H1 (cell line): ENCODE results near the gene OSMR.

Experiments
- ATF2 ChIP-seq: IDR thresholded peaks from 2 replicates; pipeline ENCODE4 v1.6.1; 2012; ENCODE audit warnings: low read length, inconsistent platforms
- ATF3 ChIP-seq: IDR thresholded peaks from 2 replicates; pipeline ENCODE4 v1.6.1; 2011; ENCODE audit warnings: low read depth, mild to moderate bottlenecking, low read length; ENCODE audit not compliant: insufficient read depth
- CTCF ChIP-seq, 3 experiments: IDR thresholded peaks; 1 replicate in 2 of 3; 2 replicates in 1 of 3; pipeline versions ENCODE4 v1.5.1 to v1.6.1; 2011; ENCODE audit warnings: low read length in 3 of 3, mild to moderate bottlenecking in 3 of 3, inconsistent platforms in 2 of 3, low read depth in 1 of 3, moderate library complexity in 1 of 3; ENCODE audit not compliant: insufficient read depth in 1 of 3; ENCODE audit errors: control extremely low read depth in 1 of 3
- EP300 ChIP-seq, 2 experiments: IDR thresholded peaks; 1 replicate in 1 of 2; 2 replicates in 1 of 2; pipeline ENCODE4 v1.6.1; 2011 to 2012; ENCODE audit warnings: low read depth in 2 of 2, low read length in 2 of 2, mild to moderate bottlenecking in 2 of 2, borderline replicate concordance in 1 of 2, inconsistent platforms in 1 of 2, moderate library complexity in 1 of 2
- POLR2A ChIP-seq, 2 experiments: IDR thresholded peaks; 1 replicate in 1 of 2; 2 replicates in 1 of 2; pipeline ENCODE4 v1.6.1; 2011; ENCODE audit warnings: low read depth in 2 of 2, low read length in 2 of 2, mild to moderate bottlenecking in 2 of 2; ENCODE audit errors: control extremely low read depth in 1 of 2
- SRF ChIP-seq: IDR thresholded peaks from 2 replicates; pipeline ENCODE4 v1.6.1; 2011; ENCODE audit warnings: mild to moderate bottlenecking, low read depth, low read length, moderate library complexity

- no peak for TF ChIP-seq POLR2A (IDR thresholded peaks at IDR 0.05; ENCODE audit: control extremely low read depth in 1 of 2, low read depth in 2 of 2, low read length in 2 of 2)
- no peak for TF ChIP-seq CTCF (IDR thresholded peaks at IDR 0.05; ENCODE audit: control extremely low read depth in 1 of 3, insufficient read depth in 1 of 3, low read depth in 1 of 3, low read length in 3 of 3)
- TF ChIP-seq ATF3 = no peak
- no peak for TF ChIP-seq SRF
- no peak for TF ChIP-seq ATF2
- no peak for TF ChIP-seq EP300 (IDR thresholded peaks at IDR 0.05; ENCODE audit: borderline replicate concordance in 1 of 2, low read depth in 2 of 2, low read length in 2 of 2)
These were observed 46.0 kb upstream of the OSMR start for GRCh38 chr5:38799556-38800377.
